GM12878 (cell line): ENCODE data around the gene STARD10.

Experiments used
- CREB1 ChIP-seq: IDR thresholded peaks from 2 replicates; pipeline ENCODE4 v1.6.1; 2012; ENCODE audit warnings: low read depth, mild to moderate bottlenecking, inconsistent platforms
- CTCF ChIP-seq, 3 experiments: IDR thresholded peaks in 2 of 3; conservative IDR thresholded peaks in 1 of 3; 2 replicates each; pipeline ENCODE4 v1.5.1; 2011; ENCODE audit warnings: low read depth in 3 of 3, low read length in 3 of 3, mild to moderate bottlenecking in 3 of 3, control low read depth in 2 of 3, moderate library complexity in 2 of 3, inconsistent platforms in 1 of 3, mixed read lengths in 1 of 3; ENCODE audit not compliant: control insufficient read depth in 2 of 3, insufficient read depth in 1 of 3; ENCODE audit errors: extremely low read depth in 1 of 3
- EZH2 ChIP-seq: IDR thresholded peaks from 2 replicates; pipeline ENCODE4 v1.6.1; 2012; ENCODE audit warnings: low read depth, mild to moderate bottlenecking, control low read depth, inconsistent platforms, low read length, borderline replicate concordance; ENCODE audit not compliant: control insufficient read depth
- MTA3 ChIP-seq: IDR thresholded peaks from 2 replicates; pipeline ENCODE4 v1.6.1; 2012; ENCODE audit warnings: low read length, inconsistent platforms, borderline replicate concordance
- NFXL1 ChIP-seq: fragments of 450-650 bp; IDR thresholded peaks from 2 replicates; pipeline ENCODE4 v1.6.1; 2017; ENCODE audit warnings: antibody characterized with exemption, mild to moderate bottlenecking, borderline replicate concordance
- NRF1 ChIP-seq: conservative IDR thresholded peaks from 2 replicates; pipeline ENCODE4 v1.6.1; 2011; ENCODE audit warnings: mild to moderate bottlenecking, low read depth, low read length, improper control_type of control experiment
- PKNOX1 ChIP-seq: fragments of 450-650 bp; IDR thresholded peaks from 2 replicates; pipeline ENCODE4 v1.6.1; 2016; ENCODE audit warnings: mild to moderate bottlenecking
- POLR2A ChIP-seq: IDR thresholded peaks from 2 replicates; pipeline ENCODE4 v1.6.1; 2011; ENCODE audit warnings: low read depth, mild to moderate bottlenecking, low read length
- POLR2AphosphoS2 ChIP-seq: IDR thresholded peaks from 2 replicates; pipeline ENCODE4 v1.6.1; 2011; ENCODE audit warnings: low read depth, mild to moderate bottlenecking, low read length, improper control_type of control experiment, moderate library complexity
- POLR2AphosphoS5 ChIP-seq: IDR thresholded peaks from 2 replicates; pipeline ENCODE4 v1.6.1; 2011; ENCODE audit warnings: mild to moderate bottlenecking, low read length, inconsistent platforms
- SIN3A ChIP-seq: IDR thresholded peaks from 2 replicates; pipeline ENCODE4 v1.6.1; 2012; ENCODE audit warnings: low read depth, low read length, improper control_type of control experiment
- ZNF687 ChIP-seq: fragments of 450-650 bp; IDR thresholded peaks from 2 replicates; pipeline ENCODE4 v1.6.1; 2017; ENCODE audit warnings: mild to moderate bottlenecking, moderate library complexity

- TF ChIP-seq CREB1 (no peak), EZH2 (no peak), CTCF (IDR thresholded peaks at IDR 0.05 in 2 of 3, conservative IDR thresholded peaks at IDR 0.05 in 1 of 3; ENCODE audit: control insufficient read depth in 2 of 3, extremely low read depth in 1 of 3, insufficient read depth in 1 of 3, low read depth in 3 of 3, low read length in 3 of 3) (no peak), MTA3 (no peak), POLR2AphosphoS5 (no peak), POLR2A (no peak), PKNOX1 (no peak), NFXL1 (no peak), SIN3A (no peak), POLR2AphosphoS2 (no peak), ZNF687 (no peak), NRF1 (no peak)
These were observed 74.3 kb downstream of the STARD10 start for GRCh38 chr11:72719551-72719950.
